ENCODE measurements around the gene GPR137B.
"Not testable (repeated sequence)": the region's sequence is repeated elsewhere in the genome, so short reads cannot be mapped to it uniquely, and the experiment has no call there.

The GPR137B gene

DNA sequence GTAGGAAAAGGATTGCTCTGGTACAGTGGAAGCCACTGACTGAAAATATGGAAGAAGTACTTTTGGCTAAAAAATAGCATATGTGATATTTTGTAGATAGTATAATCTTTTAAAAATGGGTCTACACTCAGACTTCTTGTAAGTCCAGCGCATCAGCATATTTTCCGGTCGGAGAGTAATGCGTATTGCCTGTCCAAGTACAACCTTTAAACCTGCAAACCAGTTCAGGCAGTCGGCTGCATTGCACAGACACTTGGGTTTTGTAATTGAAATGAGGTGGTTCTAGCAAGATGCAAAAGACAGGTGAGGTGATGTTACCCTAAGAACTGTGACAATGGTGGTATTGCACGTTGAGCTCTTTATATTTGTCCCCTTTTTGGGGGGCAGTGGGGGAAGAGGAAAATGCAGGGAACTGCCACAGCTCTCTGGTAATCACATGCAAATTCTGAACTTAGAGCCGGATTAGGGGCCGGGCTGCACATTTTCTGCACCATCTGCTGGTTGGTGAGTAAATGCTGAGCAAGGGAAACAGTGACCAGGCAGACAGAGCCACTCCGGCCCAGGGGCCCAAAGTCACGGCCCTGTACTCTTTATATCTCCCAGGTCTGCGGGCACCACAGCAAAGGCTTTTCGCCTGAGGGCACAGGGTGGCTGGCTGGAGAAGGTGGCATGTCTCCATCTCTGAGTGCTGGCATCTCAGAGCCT is 2.3 kb downstream of the GPR137B start:
- no peak for DNase-seq

DNA sequence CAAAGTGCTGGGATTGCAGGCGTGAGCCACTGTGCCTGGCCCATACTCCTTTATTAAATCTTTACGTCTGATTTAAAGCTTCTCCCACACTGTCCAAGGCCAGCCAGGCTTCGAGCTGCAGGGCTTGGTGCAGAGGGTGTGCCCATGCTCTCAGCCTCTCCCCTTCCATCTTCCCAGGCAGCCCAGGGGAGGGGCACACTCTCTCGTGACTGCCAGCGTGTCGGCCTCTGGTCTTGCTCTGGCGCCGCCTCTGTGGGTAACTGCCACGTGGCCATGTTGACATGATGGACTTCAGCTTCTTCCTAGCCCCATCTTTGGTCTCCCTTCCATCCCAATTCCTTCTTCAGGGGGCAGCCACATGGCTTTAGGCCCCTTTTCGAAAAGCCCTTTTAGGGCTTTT is 4.7 kb downstream of the GPR137B start:
- no peak for DNase-seq

DNA sequence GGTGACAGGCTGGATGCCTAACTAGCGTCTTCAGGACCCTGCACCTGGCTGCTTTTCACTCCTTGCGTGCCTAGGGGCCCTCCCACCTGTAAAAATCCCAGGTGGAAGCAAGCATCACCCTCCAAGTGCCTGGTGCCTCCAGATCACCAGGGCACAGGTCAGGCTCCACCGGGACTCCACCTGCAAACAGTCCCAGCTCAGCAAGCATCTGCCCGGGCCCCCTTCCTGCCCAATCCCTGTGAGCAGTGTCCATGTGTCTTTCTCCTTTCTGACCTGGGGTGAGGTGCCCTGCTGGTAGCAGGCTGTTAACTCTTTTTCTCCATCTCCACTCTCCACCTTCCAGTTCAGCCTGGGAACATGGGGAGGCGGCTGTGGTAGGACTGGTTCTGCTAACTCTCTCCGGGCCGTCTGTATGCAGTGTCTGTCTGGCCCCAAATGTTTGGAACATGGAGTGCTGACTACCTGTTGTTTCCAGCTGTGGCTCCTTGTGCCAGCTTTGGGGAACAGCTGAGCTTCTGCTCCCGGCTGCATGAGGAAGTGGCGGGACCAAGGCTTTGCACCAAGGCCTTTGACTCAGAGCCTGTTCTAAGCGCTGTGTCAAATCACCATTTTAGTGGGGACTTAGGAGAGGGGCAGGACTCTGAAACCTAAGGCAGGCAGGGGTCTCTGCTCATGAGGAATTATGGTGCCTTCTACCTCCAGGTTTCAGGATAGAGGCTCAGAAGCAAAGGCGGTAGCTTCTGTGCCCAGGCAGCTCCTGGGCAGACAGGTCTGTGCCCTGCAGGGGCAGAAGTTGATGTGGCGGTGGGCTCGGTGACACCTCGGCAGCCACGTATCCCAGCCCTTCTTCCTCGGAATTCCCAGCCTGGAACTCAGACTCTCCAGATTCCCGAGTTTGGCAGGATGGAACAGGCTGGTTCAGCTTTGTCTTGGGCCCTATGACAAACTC is 5.5 kb downstream of the GPR137B start:
- DNase-seq = no peak

DNA sequence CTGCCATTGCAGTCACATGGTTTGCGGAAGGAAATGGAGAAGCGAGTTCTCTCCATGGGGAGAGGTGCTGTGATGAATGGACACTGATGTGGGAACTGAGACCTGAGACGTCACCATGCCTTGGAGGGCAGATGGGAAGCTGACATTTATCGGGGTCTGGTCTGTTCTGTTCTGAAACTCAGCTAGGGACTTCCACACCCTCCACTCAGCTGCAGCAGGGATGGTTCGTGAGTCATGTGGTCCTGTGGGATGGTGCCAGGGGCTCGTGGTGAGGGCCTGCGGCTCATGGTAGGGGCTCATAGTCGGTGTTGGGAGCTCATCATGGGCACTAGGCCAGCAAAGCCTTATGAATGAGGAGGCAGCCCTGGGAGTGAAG is 6.1 kb downstream of the GPR137B start:
- DNase-seq = no peak

DNA sequence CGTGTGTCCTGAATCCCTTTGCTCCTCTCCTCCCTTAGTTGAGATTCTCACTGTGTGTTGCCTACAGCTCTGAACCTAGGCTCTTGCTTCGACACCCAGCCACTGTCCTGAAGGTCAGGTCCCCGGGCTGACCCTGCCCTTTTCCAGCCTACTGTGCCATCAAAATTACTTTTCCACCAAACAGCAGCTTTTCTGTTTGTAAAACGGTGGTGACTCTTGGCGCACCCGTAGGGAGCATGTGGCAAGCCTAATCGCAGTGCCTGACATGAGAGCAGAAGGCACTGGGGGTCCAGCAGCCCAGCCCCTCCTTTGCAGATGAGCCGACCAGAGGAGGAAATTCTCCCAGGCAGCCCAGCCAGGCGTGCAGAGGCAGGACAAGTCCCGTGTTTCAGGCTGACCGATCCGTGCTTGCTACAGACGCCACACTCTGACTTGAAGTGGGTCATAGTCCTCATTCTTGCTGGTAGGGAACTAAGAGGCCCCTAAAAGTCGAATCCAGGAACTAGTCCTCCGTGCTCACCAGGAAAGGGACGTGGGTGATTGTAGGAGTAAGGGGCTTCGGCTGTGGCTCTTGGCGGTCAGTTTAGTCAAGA is 6.8 kb downstream of the GPR137B start:
- no peak for DNase-seq

DNA sequence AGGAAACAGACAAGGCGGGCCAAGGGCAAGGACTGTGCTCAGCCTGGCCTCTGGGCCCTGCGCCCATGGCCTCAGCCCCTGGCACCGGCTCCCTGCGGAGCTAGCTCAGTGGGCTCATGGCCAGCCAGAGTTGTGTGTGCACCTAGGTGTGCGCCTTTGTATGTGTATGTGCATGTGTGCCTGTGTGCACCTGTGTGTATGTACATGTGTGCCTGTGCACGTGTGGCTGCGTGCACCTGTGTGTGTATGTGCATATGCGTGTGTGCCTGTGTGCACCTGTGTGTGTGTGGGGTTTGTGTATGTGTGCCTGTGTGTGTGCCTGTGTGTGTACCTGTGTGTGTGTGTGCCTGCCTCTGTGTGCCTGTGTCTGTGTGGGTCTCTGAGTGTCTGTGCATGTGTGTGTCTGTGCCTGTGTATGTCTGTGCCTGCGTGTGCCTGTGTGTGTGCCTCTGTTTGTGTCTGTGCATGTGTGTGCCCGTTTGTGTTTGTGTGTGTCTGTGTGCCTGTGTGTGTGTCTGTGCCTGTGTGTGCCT is 7.4 kb downstream of the GPR137B start:
- DNase-seq = no peak

DNA sequence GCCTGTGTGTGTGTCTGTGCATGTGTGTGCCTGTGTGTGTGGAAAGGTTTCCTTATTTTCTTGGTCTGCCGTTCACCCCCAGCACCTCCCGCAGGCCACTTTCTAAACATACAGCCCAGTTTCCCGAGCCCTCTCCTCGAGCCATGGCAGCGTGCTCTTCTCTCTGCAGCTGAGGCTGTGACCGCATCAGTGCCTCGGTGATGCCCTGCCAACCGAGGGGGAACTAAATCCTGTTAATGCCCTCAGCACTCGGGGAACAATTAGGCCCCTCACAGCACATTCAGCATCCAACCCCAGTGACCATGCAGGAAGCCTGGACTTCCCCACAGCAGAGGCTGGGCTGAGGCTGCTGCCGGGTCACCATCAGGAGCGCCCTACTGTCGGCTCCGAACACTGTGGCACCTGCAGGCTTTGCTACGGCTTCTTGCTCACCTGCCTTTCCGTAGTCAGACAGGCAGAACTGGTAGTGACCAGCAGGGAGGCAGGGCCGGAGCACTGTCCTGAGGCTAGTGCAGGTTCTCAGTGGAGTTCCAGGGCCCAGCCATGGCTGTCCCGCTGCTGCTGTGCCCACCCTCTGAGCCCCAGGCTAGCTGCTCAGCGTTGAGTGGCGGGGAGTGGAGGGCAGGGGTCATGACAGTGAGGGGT is 8.1 kb downstream of the GPR137B start:
- DNase-seq = no peak

DNA sequence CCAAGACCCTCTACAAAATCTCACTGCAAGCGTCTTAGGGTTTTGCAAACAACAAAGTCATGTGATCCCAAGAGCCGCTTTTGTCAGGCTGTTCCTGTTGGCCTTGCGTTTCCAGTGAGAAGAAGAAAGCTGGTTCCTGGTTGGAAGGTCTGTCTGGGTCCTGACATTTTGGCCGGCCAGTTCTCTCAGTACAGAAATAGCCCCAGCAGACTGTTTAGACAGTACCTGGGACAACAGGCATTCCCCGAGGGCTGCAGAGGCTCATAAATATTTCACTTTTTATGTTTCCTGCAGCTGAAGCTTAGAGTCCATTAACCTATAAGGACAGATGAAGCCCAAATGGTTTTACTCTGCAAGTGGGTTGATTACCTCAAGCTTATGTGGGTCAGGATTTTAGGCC is 8.6 kb downstream of the GPR137B start:
- DNase-seq = no peak

DNA sequence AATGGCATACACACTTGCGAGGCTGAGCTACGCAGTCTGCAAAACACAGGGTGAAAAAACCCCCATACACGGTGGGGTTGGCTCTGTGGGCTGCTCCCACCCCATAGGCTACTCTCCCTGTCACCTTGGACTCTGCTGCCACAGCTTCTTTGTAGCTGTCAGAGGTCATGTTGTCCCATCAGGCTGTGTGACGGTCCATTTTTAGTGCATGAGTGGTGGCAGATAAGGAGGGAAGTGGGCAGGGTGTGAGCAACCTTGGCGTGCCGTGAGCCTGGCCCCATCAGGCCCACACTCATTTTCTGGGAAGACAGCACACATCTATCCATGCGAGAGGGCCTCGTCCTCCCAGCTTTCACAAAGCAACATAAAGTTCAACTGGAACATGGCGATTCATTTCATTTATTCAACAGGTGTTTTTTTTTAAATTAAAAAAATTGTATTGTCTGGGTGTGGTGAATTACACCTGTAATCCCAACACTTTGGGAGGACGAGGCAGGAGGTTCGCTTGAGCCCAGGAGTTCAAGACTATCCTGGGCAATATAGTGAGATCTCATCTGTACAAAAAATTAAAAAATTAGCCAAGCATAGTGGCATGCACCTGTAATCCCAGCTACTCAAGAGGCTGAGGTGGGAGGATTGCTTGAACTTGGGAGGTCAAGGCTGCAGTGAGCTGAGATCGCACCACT is 9.5 kb downstream of the GPR137B start:
- no peak for DNase-seq

DNA sequence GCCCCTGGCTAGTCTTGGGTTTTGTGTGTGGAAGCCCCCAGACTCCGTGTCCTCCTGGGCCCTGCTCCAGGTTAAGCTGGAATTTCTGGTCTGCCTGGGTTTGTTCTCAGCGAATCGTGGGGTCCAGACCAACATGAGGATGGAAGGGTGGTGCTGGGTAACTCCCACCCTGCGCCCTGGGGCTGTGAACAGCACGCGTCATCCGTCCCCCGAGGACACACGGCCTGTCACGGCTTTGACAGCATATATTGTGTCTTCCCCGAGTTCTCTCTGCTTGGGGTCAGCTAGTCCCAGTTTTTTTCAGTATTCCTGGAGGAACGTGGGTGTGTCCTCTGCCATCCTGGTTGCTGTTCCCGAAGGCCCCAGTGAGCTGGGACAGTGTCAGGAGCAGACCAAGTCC is 11.8 kb downstream of the GPR137B start:
- DNase-seq = no peak

DNA sequence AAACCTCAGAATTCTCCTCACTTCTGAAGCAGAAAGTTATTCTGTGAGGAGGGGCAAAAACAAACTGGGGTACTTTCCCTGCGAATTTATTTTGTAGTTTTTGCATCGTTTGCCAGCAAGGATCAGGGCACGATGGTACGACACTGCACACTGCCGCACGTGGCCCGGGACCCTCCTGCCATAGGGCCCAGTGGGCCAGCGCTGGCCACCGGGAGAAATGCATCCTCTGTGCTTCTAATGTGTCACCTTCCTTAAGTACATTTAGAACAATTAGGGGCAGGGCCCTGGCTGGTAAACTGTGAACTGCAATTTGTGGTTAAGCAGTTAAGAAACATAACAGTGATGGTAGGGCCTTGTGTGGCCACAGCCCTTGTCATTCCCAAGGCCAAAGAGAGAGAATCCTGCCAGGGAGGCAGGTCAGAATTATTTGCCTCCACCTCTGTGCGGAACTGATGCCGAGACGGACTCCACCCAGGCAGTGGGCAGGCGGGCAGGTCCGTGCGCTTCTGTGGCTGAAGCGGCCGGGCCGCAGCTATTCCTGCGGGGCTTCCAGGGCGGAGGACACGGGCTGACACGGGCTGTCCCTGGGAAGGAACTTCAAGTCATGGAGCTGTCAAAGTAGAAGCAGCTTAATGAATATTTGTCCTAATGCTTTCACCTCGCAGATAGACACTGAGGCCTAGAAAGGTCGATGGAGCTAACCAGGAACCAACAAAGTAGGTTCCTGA is 12.5 kb downstream of the GPR137B start:
- no peak for DNase-seq

DNA sequence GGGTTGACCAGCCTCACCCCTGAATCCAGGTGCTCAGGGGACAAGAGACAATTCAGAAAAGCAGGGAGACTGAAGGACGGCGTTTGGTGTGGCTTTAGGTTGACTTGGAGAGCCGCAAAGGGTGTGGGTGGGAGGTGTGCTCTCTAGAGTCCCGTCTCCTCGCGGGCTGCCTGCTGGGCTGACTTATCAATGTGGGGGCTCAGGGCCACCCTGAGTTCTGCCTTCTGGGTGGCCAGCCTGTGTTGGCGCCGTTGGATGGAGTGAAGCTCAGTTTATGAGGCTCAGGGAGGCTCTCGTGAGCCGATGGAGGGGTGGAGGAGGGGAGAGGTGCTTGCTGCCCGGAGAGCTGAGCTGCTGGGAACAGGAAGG is 13.0 kb downstream of the GPR137B start:
- DNase-seq = no peak

DNA sequence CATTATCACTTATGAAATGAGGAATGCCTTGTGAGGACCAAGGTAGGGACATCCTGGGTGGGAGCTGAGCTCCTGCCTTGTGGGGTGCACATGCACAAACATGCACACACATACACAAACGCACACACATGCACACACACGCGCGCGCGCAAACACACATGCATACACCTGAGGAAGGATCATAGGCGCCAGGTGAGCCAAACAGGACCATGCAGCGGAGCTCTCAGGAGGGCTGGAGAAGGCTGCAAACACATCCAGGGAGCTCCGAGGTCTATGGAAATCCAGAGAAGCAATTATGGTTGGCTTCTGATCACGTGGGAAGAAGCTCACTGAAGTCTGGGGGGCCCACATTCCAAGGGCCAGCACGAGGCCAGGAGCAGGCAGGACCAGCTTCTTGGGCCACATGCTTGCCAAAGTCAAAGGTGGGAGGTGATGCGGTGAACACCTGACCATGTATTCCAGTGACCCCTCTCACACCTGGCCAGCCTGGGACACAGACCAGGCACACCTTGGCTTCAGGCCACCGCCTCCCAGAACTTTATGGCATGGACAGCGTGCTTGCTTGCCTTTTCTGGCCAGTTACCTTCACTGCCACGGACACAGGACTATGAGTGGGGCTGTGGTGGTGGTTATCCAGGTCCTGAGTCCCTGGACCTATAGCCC is 13.6 kb downstream of the GPR137B start:
- no peak for DNase-seq

DNA sequence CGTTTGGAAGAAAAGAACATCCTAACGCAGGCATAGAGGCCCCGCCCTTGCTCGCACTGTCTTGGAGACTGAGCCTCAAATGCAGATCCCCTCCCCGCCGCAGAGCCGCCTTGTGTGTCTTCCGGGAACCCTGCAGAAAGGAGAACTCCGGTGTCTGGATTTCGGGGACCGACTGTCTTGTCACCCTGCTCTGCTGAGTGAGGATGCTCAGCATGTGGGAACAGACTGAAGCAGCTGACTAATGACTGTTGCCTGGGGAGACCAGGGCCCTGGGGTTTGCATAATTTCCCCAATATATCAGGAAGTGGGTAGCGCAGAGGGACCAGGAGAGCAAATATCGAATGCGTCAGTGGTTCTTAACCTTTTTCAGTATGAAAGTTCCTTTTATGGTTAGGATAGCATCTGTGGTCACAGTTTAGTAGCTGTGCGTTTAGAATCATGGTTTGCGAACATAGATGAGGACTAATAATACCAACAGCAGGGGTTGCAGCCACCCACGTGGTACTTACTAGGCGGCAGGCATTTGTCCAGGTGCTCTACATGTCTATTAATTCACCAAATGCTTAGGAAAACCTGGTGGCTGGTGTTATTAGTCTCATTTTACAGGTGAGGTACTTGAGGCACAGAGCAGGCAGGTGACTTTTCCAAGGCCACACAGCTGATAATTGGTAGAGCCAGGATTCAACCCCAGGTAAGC is 14.3 kb downstream of the GPR137B start:
- no peak for DNase-seq

DNA sequence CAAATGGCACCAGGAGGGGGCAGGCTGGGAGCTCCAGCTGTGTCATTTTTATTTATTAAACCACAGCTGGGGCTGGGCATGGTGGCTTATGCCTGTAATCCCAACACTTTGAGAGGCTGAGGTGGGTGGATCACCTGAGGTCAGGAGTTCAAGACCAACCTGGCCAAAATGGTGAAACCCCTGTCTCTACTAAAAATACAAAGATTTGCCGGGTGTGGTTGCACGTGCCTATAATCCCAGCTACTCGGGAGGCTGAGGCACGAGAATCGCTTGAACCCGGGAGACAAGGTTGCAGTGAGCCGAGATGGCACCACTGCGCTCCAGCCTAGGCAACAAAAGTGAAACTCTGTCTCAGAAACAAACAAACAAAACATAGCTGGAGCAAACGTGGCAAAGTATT is 15.7 kb downstream of the GPR137B start:
- DNase-seq = not testable (repeated sequence)

DNA sequence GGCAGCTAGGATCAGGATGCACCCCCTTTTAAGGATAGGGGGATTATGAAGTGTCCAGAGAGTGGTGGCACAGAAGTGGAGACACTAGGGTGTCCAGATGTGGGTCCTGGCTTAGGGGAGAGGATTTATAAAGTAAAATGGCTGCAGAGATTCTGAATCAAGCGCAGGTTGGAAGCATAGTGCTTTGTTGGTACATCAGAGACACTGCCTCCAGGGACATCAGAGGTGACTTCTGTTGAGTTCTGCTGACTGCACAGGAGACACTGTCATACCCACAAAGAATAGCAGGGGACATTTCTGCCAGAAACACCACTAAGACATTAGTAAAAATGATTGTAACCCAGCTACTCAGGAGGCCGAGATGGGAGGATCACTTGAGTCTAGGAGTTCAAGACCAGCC is 16.4 kb downstream of the GPR137B start:
- DNase-seq = no peak

DNA sequence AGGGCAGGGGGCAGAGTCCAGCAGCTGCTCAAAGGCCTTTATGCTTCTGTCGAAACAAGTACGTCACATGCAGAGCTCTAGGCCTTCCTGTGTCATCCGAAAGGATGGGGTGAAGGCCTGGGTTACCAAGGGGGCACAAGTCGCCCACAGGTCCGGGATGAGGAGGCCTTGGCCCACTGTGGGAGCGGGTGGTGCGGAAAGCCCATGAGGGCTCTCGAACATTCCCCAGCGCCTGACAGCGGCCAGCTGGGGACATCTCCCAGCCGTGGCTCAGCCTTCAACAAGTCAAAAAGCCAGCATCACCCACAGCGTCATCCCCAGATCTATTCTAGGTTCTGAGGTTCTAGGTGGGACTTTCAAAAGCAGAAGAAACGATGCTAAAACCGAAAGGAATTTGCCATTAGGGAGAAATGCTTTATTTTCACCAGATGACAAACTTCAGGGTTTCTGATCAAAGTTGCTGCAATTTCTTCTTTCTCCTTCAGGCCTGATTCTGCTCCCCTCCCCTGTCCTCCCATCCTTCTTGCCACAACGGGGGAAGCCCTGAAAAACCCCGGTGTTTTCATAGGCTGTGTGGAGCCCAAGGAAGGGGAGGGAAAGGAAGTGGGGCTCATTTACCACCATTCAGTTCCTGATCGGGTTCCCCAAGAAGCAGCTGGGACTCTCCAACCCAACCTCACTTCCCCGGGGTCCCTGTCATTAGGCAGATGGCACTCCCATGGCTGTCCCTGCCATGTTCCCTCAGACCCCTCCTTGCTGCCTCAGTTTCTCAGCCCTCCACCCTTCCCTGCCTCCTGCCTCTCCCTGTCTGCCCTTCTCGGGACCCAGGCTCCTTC is 17.6 kb downstream of the GPR137B start:
- DNase-seq = no peak

DNA sequence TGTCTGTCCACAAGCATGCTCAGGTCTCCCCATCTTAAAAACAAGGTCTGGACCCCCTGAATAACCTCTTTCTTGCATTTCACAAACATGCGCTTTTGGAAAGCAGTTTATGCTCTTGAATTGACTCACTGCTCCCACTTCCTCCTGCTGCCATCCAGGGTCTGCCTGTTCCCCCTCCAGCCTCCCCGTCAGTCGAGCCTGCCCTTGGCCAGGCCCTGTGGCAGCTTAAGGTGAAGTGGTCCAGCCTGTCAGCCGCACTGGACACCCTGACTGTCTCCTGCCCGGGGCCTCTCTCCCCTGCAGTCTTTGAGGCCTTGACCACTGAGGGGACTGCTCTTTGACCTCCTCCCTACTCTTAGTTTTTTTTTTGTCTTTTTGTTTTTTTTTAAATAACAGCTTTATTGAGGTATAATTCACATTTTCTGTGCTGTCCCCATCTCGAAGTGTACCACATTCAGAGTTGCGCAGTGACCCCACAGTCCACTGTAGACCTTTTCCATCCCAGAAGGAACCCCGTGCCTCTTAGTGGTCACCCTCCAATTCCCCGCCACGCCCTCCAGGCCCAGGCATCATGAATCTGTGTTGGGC is 18.3 kb downstream of the GPR137B start:
- DNase-seq = no peak

DNA sequence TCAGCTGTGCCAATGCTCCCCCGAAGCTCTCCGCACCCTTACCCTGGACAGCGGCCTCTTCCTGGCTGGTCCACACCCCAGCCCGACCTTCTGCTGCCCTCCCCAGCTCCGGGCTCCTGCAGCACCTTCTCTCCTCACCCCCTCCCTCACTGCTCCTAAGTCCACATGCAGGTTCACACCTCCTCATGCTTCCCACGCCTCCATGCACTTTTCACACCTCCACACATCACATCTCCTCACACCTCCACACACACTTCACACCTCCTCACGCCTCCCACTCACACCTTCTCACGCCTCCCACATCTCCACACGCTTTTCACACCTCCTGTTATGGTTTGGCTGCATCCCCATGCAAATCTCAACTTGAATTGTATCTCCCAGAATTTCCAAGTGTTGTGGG is 18.9 kb downstream of the GPR137B start:
- no peak for DNase-seq

All from GF-D8 (cell line).